Tibial artery (tissue), 4 donors: ENCODE measurements around the gene C9orf85.

Experiments
- DNase-seq, 2 donors: peaks; one replicate each; pipeline ENCODE4 v3.0.0-alpha.2; 2019
- H3K27ac ChIP-seq, 2 donors: fragments of 200-600 bp; sonication (generic) in 1 of 2; 1 replicate in 1 of 2; 2 replicates in 1 of 2; pipeline ENCODE4 v1.5.1; 2018 to 2019; ENCODE audit warnings: mild to moderate bottlenecking in 1 of 2
- H3K27me3 ChIP-seq, 2 donors: fragments of 200-600 bp; sonication (generic) in 1 of 2; one replicate each; pipeline versions ENCODE4 v1.5.1 to v1.6.0; 2016 to 2019
- H3K36me3 ChIP-seq, 3 donors: fragments of 200-600 bp; sonication (generic) in 2 of 3; one replicate each; pipeline ENCODE4 v1.5.1; 2016 to 2019; ENCODE audit warnings: mild to moderate bottlenecking in 2 of 3
- H3K4me1 ChIP-seq, 4 donors: fragments of 200-600 bp; sonication (generic) in 2 of 4; 1 replicate in 3 of 4; 2 replicates in 1 of 4; pipeline ENCODE4 v1.5.1; 2016 to 2019
- H3K4me3 ChIP-seq, 2 donors: fragments of 200-600 bp; sonication (generic) in 1 of 2; 1 replicate in 1 of 2; 2 replicates in 1 of 2; pipeline ENCODE4 v1.5.1; 2018 to 2019; ENCODE audit warnings: mild to moderate bottlenecking in 2 of 2
- H3K9me3 ChIP-seq, 3 donors: fragments of 200-600 bp; sonication (generic) in 1 of 3; one replicate each; pipeline ENCODE4 v1.5.1; 2016 to 2019
- CTCF ChIP-seq, 2 experiments: fragments of 200-600 bp in 1 of 2; fragments of 450-650 bp in 1 of 2; IDR thresholded peaks; one replicate each; pipeline ENCODE4 v1.5.1; 2017 to 2019; ENCODE audit warnings: antibody characterized with exemption in 2 of 2, mild to moderate bottlenecking in 1 of 2, moderate library complexity in 1 of 2
- intact Hi-C: fragments of 100-400 bp; cut with DNase I; formaldehyde crosslinking; loops from one replicate; pipeline ENCODE4 v1.15.0; 2023; ENCODE audit warnings: low total_unique reads

The C9orf85 gene

DNA sequence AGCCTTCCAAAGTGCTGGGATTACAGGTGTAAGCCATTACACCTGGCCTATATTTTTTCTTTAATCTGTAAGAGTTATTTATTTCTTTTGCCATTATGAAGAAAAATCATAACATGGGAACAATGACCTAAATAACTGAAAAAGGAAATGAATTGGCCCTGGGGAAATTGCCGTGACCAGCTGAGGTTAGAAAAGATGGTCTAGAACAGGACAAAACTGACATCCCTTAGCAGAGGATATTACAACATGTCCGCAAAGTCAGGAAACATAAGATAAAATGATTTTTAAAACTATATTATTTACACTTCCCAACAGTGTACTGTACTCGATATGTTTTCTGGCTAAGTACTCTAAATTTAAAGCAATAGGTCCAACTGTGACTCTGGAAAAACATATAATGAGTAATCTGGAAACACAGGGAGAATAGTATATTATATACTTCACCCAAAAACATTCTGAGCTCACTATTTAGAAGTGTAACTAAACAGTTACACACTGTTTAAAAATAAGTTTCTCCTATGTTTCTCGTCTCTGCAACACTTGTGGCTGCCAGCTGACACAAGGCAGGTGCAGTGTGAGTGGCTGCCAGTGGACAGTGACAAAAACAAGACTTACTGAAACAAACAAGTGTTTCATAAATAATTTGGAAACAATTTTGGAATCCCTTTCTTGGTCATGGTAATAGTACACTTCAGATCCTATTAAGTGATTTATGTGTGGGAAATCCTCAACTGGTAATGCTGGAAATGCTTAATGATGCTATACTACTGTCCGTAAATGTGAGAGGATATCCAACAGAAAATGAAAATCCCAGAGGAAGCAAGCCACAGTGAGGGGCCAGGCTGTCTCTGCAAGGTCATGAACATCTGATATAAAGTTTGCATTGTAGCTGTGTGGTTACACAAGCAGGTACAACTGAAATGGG lies 69.1 kb downstream of the C9orf85 start:
- Histone ChIP-seq H3K36me3 (peaks cover 0 to 7% (median 0%) of the 10 kb centered on the region in 3 donors), H3K27me3 (no peaks in the 10 kb centered on the region), H3K27ac (no peak overlapping the region), H3K4me3 (no peak overlapping the region), H3K4me1 (peaks cover 0 to 7% (median 0%) of the 10 kb centered on the region in 4 donors), H3K9me3 (no peaks in the 10 kb centered on the region)
- intact Hi-C loops: no loop called here
- no peak for DNase-seq
- no peak for TF ChIP-seq CTCF (IDR thresholded peaks at IDR 0.05)

GRCh38 chr9:71981944-71982343 lies 70.5 kb downstream of the C9orf85 start:
- TF ChIP-seq CTCF (IDR thresholded peaks at IDR 0.05): no peak
- DNase-seq: no peak
- no peaks in the 10 kb centered on the region for H3K27me3 ChIP-seq
- peaks cover 0 to 7% (median 0%) of the 10 kb centered on the region in 4 donors for H3K4me1 ChIP-seq
- intact Hi-C loops: no loop called here
- H3K36me3 ChIP-seq: peaks cover 0 to 7% (median 0%) of the 10 kb centered on the region in 3 donors
- H3K27ac ChIP-seq: no peak overlapping the region
- no peak overlapping the region for H3K4me3 ChIP-seq
- no peaks in the 10 kb centered on the region for H3K9me3 ChIP-seq

DNA sequence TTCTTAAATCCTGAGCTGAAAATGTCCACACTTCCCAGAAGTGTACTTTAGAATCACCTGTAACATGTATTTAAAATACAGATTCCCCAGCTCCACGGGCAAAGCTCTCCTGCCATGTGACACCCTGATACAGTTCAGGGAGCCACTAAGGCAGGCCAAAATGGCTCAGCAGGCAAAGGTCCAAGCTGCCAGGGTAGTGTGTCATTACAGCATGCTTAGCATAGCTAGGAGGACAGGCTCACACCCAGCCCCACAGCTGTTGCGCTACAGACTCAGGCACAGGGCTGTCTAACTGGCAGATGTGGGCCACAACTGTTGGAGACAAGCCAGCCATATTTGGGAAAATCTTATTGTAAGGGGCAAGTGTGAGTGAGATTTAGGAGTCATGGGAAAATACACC lies 73.0 kb downstream of the C9orf85 start:
- intact Hi-C loops: no loop called here
- DNase-seq: no peak

GRCh38 chr9:71984831-71985281 lies 73.4 kb downstream of the C9orf85 start:
- no peak for TF ChIP-seq CTCF (IDR thresholded peaks at IDR 0.05)
- Histone ChIP-seq H3K27me3 (no peaks in the 10 kb centered on the region), H3K4me1 (peaks cover 0 to 7% (median 0%) of the 10 kb centered on the region in 4 donors), H3K4me3 (no peak overlapping the region), H3K36me3 (peaks cover 0 to 7% (median 0%) of the 10 kb centered on the region in 3 donors), H3K27ac (no peak overlapping the region), H3K9me3 (no peaks in the 10 kb centered on the region)
- no peak for DNase-seq
- intact Hi-C loops: no loop called here

More for the DNA sequence above, 73.0 kb downstream of the C9orf85 start:
- no peaks in the 10 kb centered on the region for H3K9me3 ChIP-seq
- peaks cover 0 to 7% (median 0%) of the 10 kb centered on the region in 3 donors for H3K36me3 ChIP-seq
- H3K4me3 ChIP-seq: no peak overlapping the region
- no peak overlapping the region for H3K27ac ChIP-seq
- H3K27me3 ChIP-seq: no peaks in the 10 kb centered on the region
- peaks cover 0 to 7% (median 0%) of the 10 kb centered on the region in 4 donors for H3K4me1 ChIP-seq
- TF ChIP-seq CTCF (IDR thresholded peaks at IDR 0.05): no peak

GRCh38 chr9:71985297-71985911 lies 74.0 kb downstream of the C9orf85 start:
- no peak overlapping the region for H3K4me3 ChIP-seq
- no peak overlapping the region for H3K27ac ChIP-seq
- H3K36me3 ChIP-seq: peaks cover 0 to 7% (median 0%) of the 10 kb centered on the region in 3 donors
- H3K27me3 ChIP-seq: no peaks in the 10 kb centered on the region
- H3K9me3 ChIP-seq: no peaks in the 10 kb centered on the region
- intact Hi-C loops: no loop called here
- no peak for DNase-seq
- TF ChIP-seq CTCF (IDR thresholded peaks at IDR 0.05): no peak
- peaks cover 0 to 7% (median 0%) of the 10 kb centered on the region in 4 donors for H3K4me1 ChIP-seq
